CD4-positive, CD25-positive, alpha-beta regulatory T cell (primary cell): Measurements from ENCODE around the gene LBX2. TPM values are rescaled to one million over a fixed set of nuclear protein-coding genes. Genes with fewer than 3 reads are reported as not detected.

Experiments used
- ATAC-seq, 2 donors: fragments of 150-1000 bp; cut with Tn5 transposase; one replicate each; pipeline ENCODE4 v1.10.0; 2021; ENCODE audit warnings: low read depth in 2 of 2, moderate number of reproducible peaks in 2 of 2, moderate library complexity in 1 of 2
- DNase-seq, 3 donors: peaks; one replicate each; pipeline versions ENCODE4 v3.0.0 to v3.0.0-alpha.2; 2012 to 2022; ENCODE audit warnings: mixed read lengths in 1 of 3
- H3K27ac ChIP-seq: one replicate; pipeline ENCODE4 v1.7.0; 2013; ENCODE audit warnings: mild to moderate bottlenecking, low read length; ENCODE audit not compliant: insufficient read depth, poor library complexity, severe bottlenecking
- H3K27me3 ChIP-seq: one replicate; pipeline ENCODE4 v1.7.0; 2013; ENCODE audit warnings: low read length; ENCODE audit not compliant: control insufficient read depth, insufficient read depth
- H3K36me3 ChIP-seq: one replicate; pipeline ENCODE4 v1.7.0; 2013; ENCODE audit warnings: mild to moderate bottlenecking, low read length, moderate library complexity; ENCODE audit not compliant: control insufficient read depth, insufficient read depth
- H3K4me1 ChIP-seq: 2 replicates; pipeline ENCODE4 v1.7.0; 2013; ENCODE audit warnings: mild to moderate bottlenecking, low read length; ENCODE audit not compliant: insufficient read depth, control insufficient read depth, poor library complexity, severe bottlenecking
- H3K4me3 ChIP-seq: one replicate; pipeline ENCODE4 v1.7.0; 2013; ENCODE audit warnings: low read depth, mild to moderate bottlenecking, low read length, moderate library complexity
- H3K9me3 ChIP-seq, 2 experiments: 1 replicate in 1 of 2; 2 replicates in 1 of 2; pipeline ENCODE4 v1.7.0; 2013; ENCODE audit warnings: low read length in 2 of 2, mild to moderate bottlenecking in 1 of 2, moderate library complexity in 1 of 2; ENCODE audit not compliant: control insufficient read depth in 2 of 2
- H3K27ac Mint-ChIP-seq, 3 donors: one replicate each; pipeline ENCODE4 v1.8.0; 2020 to 2022; ENCODE audit warnings: mild to moderate bottlenecking in 3 of 3, mixed read lengths in 3 of 3, moderate library complexity in 2 of 3
- H3K27me3 Mint-ChIP-seq: one replicate; pipeline ENCODE4 v1.8.0; 2022; ENCODE audit warnings: mild to moderate bottlenecking, mixed read lengths
- H3K36me3 Mint-ChIP-seq: one replicate; pipeline ENCODE4 v1.8.0; 2020; ENCODE audit warnings: mixed read lengths
- H3K4me1 Mint-ChIP-seq, 4 donors: one replicate each; pipeline ENCODE4 v1.8.0; 2020 to 2022; ENCODE audit warnings: mixed read lengths in 4 of 4, mild to moderate bottlenecking in 1 of 4
- H3K4me3 Mint-ChIP-seq, 4 donors: one replicate each; pipeline ENCODE4 v1.8.0; 2020 to 2022; ENCODE audit warnings: mild to moderate bottlenecking in 4 of 4, mixed read lengths in 4 of 4, moderate library complexity in 3 of 4
- H3K9me3 Mint-ChIP-seq, 7 donors: one replicate each; pipeline ENCODE4 v1.8.0; 2020 to 2022; ENCODE audit warnings: mixed read lengths in 7 of 7, mild to moderate bottlenecking in 3 of 7, moderate library complexity in 2 of 7
- polyA plus RNA-seq, 4 donors: library from polyadenylated mRNA; unstranded; fragments of 300-500 nt; fragmentation: Illumina TruSeq; gene quantifications; one replicate each; pipeline ENCODE4 v1.2.3, GENCODE V29; 2021
- total RNA-seq: library from RNA; stranded (reverse); gene quantifications from one replicate; pipeline ENCODE4 v1.2.3, GENCODE V29; 2022

Gene LBX2
- total and polyA plus RNA-seq, 5 donors from 2014 or later: 0.16 to 0.40 TPM; not detected in 3

- peaks cover 19% of the 10 kb centered on the region for H3K27me3 ChIP-seq
- no peaks in the 10 kb centered on the region for H3K36me3 ChIP-seq
- H3K4me1 Mint-ChIP-seq: peaks cover 3 to 4% (median 3%) of the 10 kb centered on the region in 4 donors
- H3K27me3 Mint-ChIP-seq: peaks cover 19% of the 10 kb centered on the region
- no peak for DNase-seq
- no peak overlapping the region for H3K27ac ChIP-seq
- no peaks in the 10 kb centered on the region for H3K4me1 ChIP-seq
- H3K36me3 Mint-ChIP-seq: peaks cover 8% of the 10 kb centered on the region
- no peak overlapping the region for H3K27ac Mint-ChIP-seq
- H3K9me3 ChIP-seq: no peaks in the 10 kb centered on the region
- no peak for ATAC-seq
- no peaks in the 10 kb centered on the region for H3K9me3 Mint-ChIP-seq
- H3K4me3 ChIP-seq: no peak overlapping the region
- no peak overlapping the region for H3K4me3 Mint-ChIP-seq
Measured at GRCh38 chr2:74537140-74537539, 37.7 kb upstream of the LBX2 start.

- H3K4me3 Mint-ChIP-seq: no peak overlapping the region
- peaks cover 10% of the 10 kb centered on the region for H3K36me3 Mint-ChIP-seq
- ATAC-seq (no peak), DNase-seq (no peak)
- no peak overlapping the region for H3K27ac Mint-ChIP-seq
- H3K27ac ChIP-seq: no peak overlapping the region
- H3K4me1 ChIP-seq: peaks cover 5% of the 10 kb centered on the region
- H3K27me3 Mint-ChIP-seq: peaks cover 19% of the 10 kb centered on the region
- H3K9me3 Mint-ChIP-seq: no peaks in the 10 kb centered on the region
- no peak overlapping the region for H3K4me3 ChIP-seq
- peaks cover 19% of the 10 kb centered on the region for H3K27me3 ChIP-seq
- no peaks in the 10 kb centered on the region for H3K9me3 ChIP-seq
- no peaks in the 10 kb centered on the region for H3K36me3 ChIP-seq
- H3K4me1 Mint-ChIP-seq: peaks cover 7 to 11% (median 9%) of the 10 kb centered on the region in 4 donors
Measured at GRCh38 chr2:74536166-74536950, 37.0 kb upstream of the LBX2 start.

DNA sequence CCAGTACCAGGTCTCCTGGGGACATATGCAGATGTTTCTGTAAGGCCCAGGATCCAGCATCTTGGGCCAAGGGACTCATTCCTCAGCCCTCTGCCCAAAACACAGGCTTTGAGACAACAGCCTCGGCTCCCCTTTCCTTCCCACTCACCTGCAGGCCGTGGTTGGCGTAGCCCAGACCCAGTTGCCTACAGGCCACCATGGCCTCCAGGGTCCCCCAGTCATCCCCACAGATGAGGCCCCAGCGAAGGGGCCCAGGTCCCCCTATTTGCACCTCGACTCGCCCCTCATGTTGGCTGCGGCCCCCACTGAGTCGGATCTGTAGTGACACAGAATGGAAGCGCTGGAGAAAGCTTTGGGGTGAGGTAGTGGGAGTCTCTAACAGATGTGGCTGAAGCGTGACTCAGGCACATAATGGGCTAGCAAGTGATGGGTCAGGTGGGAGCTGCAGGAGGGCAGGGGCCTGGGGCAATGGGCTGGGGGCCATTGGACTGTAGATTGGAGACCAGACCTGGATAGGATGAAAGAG, 36.1 kb upstream of the LBX2 start:
- Histone ChIP-seq H3K27ac (no peak overlapping the region), H3K27me3 (peaks cover 19% of the 10 kb centered on the region), H3K9me3 (no peaks in the 10 kb centered on the region), H3K4me3 (no peak overlapping the region), H3K36me3 (no peaks in the 10 kb centered on the region), H3K4me1 (peaks cover 13% of the 10 kb centered on the region)
- Mint-ChIP-seq H3K9me3 (no peaks in the 10 kb centered on the region), H3K27me3 (peaks cover 13% of the 10 kb centered on the region), H3K4me1 (peaks cover 7 to 19% (median 16%) of the 10 kb centered on the region in 4 donors), H3K27ac (no peak overlapping the region), H3K4me3 (no peak overlapping the region), H3K36me3 (peaks cover 10% of the 10 kb centered on the region)
- DNase-seq: no peak
- no peak for ATAC-seq

DNA sequence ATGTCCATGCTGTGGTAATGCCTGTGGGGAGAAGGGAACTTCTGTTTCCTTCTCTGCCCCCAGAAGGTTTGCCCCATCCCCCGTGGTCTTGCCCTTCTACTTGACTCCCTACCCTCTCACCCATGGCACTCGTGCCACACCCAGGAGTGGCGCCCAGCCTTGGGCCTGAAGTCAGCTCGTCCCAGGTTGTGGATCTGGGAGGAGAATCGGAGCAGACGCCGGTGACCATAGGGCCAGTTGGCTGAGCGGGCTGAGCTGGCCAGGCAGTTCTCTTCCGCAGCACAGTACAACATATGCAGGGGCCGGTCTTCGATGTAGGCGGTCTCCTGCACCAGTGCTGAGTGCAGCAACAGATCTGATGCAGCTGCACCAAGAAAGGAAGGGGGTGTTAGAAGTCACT, 35.0 kb upstream of the LBX2 start:
- Histone ChIP-seq H3K36me3 (no peaks in the 10 kb centered on the region), H3K27ac (no peak overlapping the region), H3K4me1 (peaks cover 19% of the 10 kb centered on the region), H3K4me3 (no peak overlapping the region), H3K27me3 (peaks cover 14% of the 10 kb centered on the region), H3K9me3 (no peaks in the 10 kb centered on the region)
- H3K36me3 Mint-ChIP-seq: peaks cover 10% of the 10 kb centered on the region
- H3K4me1 Mint-ChIP-seq: peaks cover 7 to 20% (median 16%) of the 10 kb centered on the region in 4 donors
- no peak for ATAC-seq
- no peaks in the 10 kb centered on the region for H3K9me3 Mint-ChIP-seq
- no peak overlapping the region for H3K27ac Mint-ChIP-seq
- no peak for DNase-seq
- no peak overlapping the region for H3K4me3 Mint-ChIP-seq
- peaks cover 13% of the 10 kb centered on the region for H3K27me3 Mint-ChIP-seq

GRCh38 chr2:74533464-74533863, 34.1 kb upstream of the LBX2 start:
- DNase-seq: no peak
- Mint-ChIP-seq H3K36me3 (peaks cover 10% of the 10 kb centered on the region), H3K27ac (no peak overlapping the region), H3K27me3 (peaks cover 7% of the 10 kb centered on the region), H3K9me3 (no peaks in the 10 kb centered on the region), H3K4me3 (no peak overlapping the region), H3K4me1 (peaks cover 7 to 28% (median 23%) of the 10 kb centered on the region in 4 donors)
- no peak overlapping the region for H3K27ac ChIP-seq
- peaks cover 11% of the 10 kb centered on the region for H3K27me3 ChIP-seq
- H3K36me3 ChIP-seq: no peaks in the 10 kb centered on the region
- no peak overlapping the region for H3K4me3 ChIP-seq
- H3K4me1 ChIP-seq: peaks cover 27% of the 10 kb centered on the region
- no peak for ATAC-seq
- no peaks in the 10 kb centered on the region for H3K9me3 ChIP-seq

- no peak for ATAC-seq
- H3K36me3 ChIP-seq: peaks cover 10% of the 10 kb centered on the region
- H3K27ac ChIP-seq: no peak overlapping the region
- Mint-ChIP-seq H3K4me3 (peak overlapping the region; percentile 72 to 96 (median 80)), H3K4me1 (peaks cover 7 to 39% (median 27%) of the 10 kb centered on the region in 4 donors), H3K27me3 (no peaks in the 10 kb centered on the region), H3K9me3 (no peaks in the 10 kb centered on the region), H3K36me3 (peaks cover 22% of the 10 kb centered on the region), H3K27ac (peak overlapping the region; percentile 17 to 67 (median 49))
- H3K27me3 ChIP-seq: peaks cover 2% of the 10 kb centered on the region
- H3K9me3 ChIP-seq: no peaks in the 10 kb centered on the region
- peaks cover 27% of the 10 kb centered on the region for H3K4me1 ChIP-seq
- DNase-seq: peak in 2 of 3 donors; percentile 55 to 79
- H3K4me3 ChIP-seq: no peak overlapping the region
Measured at GRCh38 chr2:74532222-74532621, 32.8 kb upstream of the LBX2 start.

GRCh38 chr2:74531666-74532065, 32.3 kb upstream of the LBX2 start:
- H3K9me3 Mint-ChIP-seq: no peaks in the 10 kb centered on the region
- H3K4me1 Mint-ChIP-seq: peaks cover 7 to 45% (median 27%) of the 10 kb centered on the region in 4 donors
- Histone ChIP-seq H3K36me3 (peaks cover 16% of the 10 kb centered on the region), H3K27me3 (no peaks in the 10 kb centered on the region), H3K4me3 (peak overlapping the region; percentile 75), H3K4me1 (peaks cover 27% of the 10 kb centered on the region), H3K27ac (no peak overlapping the region), H3K9me3 (no peaks in the 10 kb centered on the region)
- DNase-seq (no peak), ATAC-seq (no peak)
- H3K4me3 Mint-ChIP-seq: peak overlapping the region; percentile 54 to 96 (median 90)
- peaks cover 27% of the 10 kb centered on the region for H3K36me3 Mint-ChIP-seq
- H3K27me3 Mint-ChIP-seq: no peaks in the 10 kb centered on the region
- H3K27ac Mint-ChIP-seq: peak overlapping the region in 2 of 3 donors; percentile 17 to 49
